HG03460 (cell line): ENCODE data around the gene MUC6.

Source experiments
- ATAC-seq: cut with Tn5 transposase; IDR thresholded peaks from one replicate; pipeline ENCODE4 v1.9.1; 2021; ENCODE audit not compliant: unreplicated experiment

The MUC6 gene

DNA sequence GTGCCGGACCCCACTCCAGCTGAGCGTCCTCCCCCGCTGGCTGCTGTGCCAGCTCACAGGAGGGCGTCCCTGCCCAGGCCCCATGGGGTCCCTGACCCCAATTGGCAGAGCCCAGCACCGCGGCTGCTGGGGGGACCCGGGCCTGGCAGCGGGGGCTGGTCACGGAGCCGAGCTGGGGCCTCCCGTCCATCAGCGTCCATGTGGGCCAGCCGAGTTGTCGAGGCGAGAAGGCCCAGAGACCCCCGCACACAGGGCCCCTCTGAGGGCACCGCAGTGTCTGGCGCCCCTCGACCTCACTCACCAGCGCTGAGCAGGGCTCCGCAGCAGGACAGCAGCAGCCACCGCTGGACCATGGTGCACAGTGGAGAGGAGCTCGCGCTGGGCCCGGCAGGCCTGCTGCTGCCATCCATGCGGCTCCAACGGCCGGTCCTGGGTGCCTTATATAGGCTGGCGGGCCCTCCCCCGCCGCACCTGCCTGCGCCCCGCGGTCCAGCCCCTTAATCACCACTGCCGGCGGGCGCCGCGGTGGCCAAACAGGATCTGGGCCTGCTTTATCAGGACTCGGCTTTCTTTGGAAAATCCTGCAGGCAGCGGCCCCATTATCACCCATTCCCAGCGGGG, at the start of gene MUC6:
Gene MUC6, minus strand, starts transcription at position 416 of the 621 bp plus-strand sequence. Its CDS starts 63 bp downstream, at position 353.
- no peak for ATAC-seq

DNA sequence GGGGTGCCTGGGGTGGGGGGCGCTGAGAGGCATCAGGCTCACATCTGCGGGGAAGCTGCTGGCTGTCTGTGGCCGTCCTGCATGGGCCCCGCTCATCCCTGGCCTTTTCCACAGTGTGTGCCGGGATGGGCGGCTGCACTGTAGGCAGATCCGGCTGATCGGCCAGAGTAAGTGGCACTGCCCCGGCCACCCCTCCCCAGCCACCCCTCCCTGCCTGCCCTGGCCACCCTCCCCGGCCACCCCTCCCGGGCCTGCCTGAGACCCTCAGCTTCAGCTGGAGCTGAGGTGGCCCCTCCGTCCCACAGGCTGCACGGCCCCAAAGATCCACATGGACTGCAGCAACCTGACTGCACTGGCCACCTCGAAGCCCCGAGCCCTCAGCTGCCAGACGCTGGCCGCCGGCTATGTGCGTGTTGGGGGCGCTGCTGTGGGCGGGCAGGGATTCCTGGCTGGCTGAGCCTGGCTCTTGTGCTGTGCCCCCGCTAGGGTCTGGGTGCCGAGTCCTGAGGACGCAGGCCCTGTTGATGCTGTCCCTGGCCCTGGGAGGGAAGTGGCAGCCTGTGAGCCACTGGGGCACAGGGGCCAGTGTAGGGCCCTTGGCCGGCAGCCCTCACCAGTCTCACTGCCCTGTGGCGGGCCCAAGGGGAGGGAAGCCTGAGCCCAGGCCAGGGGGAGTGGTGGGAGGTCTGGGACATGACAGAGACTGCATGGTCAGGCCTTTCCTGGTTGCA, 49.1 kb upstream of the MUC6 start:
- no peak for ATAC-seq

DNA sequence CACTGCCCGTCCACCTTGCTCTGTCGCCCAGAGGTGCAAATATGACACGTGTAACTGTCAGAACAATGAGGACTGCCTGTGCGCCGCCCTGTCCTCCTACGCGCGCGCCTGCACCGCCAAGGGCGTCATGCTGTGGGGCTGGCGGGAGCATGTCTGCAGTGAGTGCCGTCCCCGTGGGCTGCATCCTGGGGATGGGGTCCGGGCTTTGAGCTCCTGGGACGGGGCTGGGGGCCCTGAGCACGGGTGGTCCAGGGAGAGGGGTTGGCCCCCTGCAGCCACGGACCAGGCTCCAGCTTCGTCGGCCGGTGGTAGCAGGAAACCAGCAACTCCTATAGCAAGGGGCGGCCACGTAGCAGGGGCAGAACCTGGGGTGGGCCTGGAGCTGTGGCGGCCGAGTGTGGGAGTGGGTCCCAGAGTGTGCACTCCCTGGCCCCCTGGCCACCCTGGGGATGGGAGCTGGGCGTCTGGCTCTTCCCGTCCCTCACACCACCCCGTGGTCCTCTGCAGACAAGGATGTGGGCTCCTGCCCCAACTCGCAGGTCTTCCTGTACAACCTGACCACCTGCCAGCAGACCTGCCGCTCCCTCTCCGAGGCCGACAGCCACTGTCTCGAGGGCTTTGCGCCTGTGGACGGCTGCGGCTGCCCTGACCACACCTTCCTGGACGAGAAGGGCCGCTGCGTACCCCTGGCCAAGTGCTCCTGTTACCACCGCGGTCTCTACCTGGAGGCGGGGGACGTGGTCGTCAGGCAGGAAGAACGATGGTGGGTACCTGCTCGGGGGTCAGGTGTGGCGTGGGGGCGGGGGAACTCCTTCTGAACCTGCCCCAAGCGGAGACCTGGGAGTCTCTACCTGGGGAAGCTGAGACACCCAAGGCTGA, 48.3 kb upstream of the MUC6 start:
- ATAC-seq = no peak

DNA sequence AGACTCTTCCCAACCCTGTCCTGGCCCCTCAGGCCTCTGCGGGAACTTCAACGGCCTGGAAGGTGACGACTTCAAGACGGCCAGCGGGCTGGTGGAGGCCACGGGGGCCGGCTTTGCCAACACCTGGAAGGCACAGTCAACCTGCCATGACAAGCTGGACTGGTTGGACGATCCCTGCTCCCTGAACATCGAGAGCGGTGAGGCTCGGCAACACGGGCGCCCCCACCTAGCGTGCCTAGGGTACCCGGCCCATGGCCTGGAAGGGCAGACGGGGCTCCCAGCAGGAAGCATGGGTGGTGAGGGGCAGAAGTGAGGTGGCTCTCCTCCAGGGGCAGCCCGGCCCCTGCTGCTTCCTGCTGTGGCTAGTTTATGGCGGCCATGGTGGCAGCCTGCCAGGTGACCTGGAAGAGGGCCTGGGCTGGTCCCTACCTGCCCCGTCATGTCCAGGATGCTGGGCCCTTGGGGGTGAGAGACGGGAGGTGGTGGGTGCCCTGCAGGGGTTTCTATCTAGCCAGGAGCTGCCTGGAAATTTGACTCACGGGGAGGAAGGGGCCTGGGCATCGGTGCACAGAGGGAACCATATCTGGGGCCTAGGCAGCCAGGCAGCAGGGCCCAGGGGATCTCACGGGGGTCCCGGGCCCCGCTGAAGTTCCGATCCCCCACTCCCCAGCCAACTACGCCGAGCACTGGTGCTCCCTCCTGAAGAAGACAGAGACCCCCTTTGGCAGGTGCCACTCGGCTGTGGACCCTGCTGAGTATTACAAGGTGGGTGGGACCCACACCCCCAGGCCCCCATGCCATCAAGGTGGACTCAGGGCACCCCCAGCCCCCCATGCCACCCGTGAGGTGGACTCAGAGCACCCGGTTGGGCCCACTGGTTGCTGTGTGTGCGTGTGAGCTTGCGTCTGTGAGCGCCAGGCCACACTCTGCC, 47.4 kb upstream of the MUC6 start:
- no peak for ATAC-seq

DNA sequence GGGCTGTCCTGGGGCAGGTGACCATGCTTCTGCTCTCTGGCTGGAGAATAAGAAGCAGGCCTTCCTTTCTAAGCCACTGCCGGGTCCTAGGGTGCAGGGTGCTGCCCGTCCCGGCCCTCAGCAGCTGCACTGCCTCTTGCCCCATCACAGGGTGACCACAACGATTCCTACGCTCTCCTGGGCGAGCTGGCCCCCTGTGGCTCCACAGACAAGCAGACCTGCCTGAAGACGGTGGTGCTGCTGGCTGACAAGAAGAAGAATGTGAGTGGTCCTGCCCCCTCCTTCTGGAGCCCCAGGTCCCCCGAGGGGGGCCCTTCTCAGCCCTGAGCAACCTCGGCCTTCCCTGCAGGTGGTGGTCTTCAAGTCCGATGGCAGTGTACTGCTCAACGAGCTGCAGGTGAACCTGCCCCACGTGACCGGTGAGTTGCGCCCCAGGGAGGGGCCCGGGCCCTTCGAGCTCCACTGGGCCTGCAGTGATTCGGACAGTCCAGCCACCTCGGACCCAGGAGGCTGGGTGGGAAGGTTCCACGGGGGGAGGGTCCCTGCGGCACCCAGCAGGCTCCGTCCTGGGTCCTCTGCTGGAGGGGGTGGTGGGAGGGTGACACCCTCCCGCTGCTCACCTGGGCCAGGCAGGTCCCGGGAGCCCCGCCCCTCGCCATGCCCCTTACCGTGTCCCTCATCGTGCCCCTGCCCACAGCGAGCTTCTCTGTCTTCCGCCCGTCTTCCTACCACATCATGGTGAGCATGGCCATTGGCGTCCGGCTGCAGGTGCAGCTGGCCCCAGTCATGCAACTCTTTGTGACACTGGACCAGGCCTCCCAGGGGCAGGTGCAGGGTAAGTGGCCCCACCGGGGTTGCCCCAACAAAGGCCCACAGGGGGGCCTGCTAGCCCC, 46.5 kb upstream of the MUC6 start:
- no peak for ATAC-seq

DNA sequence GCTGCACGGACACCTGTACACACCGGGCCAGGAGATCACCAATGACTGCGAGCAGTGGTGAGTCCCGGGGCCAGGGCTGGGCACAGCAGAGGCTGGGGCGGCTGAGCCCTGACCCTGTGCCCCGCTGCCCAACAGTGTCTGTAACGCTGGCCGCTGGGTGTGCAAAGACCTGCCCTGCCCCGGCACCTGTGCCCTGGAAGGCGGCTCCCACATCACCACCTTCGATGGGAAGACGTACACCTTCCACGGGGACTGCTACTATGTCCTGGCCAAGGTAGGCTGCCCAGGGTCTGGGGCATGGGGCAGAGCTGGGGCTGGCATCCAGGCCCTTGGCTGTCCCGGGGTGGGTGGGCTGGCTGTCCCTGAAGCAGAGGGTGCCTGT, 45.8 kb upstream of the MUC6 start:
- ATAC-seq = no peak

DNA sequence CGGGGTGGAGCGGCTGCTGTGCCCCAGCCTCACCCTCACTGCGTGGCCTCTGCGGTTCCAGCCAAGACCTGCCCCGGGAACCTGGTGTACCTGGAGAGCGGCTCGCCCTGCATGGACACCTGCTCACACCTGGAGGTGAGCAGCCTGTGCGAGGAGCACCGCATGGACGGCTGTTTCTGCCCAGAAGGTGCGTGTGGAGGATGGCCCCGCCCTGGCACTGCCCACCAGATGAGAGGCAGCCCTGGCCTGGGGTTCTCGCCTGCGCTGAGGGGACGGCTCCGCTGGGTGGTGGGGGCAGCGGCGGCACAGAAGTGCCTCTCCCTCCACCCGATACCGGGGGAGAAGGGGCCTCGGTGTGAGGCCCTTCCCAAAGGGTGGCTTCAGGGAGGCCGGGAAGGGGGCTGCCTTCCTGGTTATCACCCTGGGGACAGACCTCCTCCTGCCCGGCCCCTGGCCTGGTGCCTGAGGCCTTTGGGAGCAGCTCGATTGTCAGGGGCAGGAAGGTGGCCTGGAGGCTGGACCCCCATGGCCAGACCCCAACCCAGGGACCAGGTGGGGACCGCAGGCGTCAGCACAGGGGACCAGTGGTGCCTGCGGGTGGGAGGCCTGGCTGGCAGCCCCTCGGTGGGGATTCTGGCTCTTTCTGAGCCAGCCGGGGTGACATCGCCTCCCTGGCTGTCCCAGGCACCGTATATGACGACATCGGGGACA, 45.2 kb upstream of the MUC6 start:
- no peak for ATAC-seq

GRCh38 chr11:1078191-1078601, 41.7 kb upstream of the MUC6 start:
- no peak for ATAC-seq

DNA sequence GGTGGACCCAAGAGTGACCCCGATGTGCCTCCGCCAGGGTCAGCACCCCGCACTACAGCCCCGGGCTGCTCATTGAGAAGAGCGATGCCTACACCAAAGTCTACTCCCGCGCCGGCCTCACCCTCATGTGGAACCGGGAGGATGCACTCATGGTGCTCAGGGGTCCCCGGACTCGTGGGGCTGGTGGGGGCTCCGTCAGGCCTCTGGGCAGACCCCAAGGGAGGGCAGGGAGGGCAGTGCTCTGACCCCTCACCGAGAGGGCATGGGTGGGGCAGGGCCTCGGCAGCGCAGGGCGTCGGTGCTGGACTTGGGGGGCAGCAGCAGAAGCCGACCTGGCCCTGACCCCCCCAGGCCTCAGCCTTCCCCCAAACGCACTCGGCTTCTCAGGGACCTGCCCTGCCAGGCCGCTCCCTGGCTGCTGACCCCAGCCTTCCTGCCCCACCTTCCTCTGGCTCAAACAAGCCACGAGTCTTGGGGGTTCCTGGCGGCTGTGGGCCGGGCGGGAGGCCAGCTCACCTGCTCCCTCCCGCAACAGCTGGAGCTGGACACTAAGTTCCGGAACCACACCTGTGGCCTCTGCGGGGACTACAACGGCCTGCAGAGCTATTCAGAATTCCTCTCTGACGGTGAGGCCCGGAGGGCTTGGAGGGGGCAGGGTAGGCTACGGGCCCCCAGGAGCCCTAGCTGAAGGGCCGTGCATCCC, 41.0 kb upstream of the MUC6 start:
- ATAC-seq = no peak

DNA sequence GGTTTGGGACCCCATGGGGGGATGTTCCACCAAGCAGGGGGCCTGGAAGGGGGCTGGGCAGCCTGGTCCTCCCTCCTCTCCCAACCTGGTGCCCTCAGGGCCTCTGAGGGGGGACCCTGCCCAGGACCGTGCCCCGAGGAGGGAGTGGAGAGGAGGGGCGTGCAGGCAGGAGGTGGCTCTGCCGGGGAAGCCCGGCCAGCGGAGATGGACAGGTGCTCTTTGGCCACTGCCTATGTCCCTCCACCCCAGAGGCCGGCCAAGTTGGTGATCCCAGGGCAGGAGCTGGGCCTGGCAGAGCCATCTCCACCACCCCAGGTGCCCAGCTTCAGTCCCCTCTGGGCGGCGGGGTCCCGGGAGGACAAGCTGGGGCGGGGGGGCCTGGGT, 40.5 kb upstream of the MUC6 start:
- no peak for ATAC-seq

- no peak for ATAC-seq
Observed at GRCh38 chr11:1076061-1076665, 39.6 kb upstream of the MUC6 start.

- no peak for ATAC-seq
Observed at GRCh38 chr11:1075341-1075911, 38.9 kb upstream of the MUC6 start.

DNA sequence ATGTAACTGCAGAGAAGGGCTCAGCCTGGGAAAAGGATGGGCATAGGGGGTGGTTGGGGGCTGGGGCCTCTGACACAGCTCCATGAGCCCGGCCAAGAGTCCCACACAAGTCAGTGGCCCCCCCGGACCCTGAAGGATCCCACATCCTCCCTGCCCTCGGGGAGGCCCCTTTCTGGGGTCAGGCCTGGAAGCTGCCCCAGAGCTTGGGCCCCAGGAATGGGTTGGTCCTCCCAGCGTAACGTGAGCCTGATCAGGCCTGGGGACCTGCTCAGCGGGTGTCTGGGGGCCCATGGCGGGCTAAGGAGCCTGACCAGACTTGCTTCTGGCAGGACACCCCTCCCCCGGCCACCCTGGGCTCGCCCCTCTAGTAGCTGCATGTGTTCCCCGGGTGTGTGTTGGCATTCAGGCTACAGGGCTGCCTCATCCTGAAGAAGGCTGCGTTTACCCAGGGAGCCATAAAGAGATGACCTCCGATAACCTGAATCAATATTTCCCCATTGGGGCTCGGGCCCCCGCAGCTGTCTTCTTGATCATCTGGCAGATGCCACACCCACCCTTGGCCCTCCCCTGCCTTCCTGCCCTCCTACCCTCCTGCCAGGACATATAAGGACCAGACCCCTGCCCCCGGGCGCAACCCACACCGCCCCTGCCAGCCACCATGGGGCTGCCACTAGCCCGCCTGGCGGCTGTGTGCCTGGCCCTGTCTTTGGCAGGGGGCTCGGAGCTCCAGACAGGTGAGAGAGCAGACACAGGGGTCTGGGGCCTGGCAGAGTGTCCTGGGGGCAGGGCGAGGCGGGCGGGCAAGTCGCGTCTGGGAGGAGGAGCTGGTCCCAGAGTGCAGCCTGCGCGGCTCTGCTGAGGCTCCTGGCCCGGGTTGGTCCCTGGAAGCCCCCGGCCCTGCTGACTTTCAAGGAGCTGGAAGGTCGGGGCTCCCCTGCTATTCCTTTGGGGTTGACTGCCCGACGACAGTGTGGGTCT, 38.0 kb upstream of the MUC6 start, which contains the start of gene MUC2:
Gene MUC2, plus strand, starts transcription at position 631 of the 978 bp plus-strand sequence.
- ATAC-seq = no peak

GRCh38 chr11:1073851-1074243, 37.3 kb upstream of the MUC6 start:
- ATAC-seq = no peak

DNA sequence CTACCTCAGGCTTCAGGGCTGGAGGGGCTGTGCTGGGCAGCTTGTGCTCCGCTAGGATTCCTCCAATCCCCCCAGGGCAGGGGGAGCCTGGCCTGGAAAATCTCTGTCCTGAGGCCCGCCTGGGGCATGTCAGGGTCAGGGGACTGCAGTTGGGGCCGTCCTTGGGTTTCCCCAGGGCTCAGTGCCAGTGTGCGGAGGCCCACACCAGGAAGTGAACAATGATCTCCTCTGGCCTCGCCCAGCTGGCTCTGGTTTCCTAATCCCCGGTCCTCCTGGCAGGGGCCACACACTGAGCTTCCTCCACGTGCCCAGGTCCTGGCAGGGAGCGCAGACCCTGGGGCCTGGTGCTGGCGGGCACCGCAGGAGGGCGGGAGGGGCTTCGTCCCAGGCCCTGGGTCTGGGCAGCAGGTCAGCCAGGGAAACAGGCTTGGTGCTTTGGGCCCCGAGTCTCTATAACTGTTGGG, 36.8 kb upstream of the MUC6 start:
- no peak for ATAC-seq

- ATAC-seq = no peak
Observed at GRCh38 chr11:1072821-1073231, 36.3 kb upstream of the MUC6 start.
